Endodermal cell (in vitro differentiated cells): ENCODE measurements around the gene BTD. TPM values are rescaled to one million over a fixed set of nuclear protein-coding genes. Genes with fewer than 3 reads are reported as not detected.

ENCODE experiments used
- DNase-seq: peaks from one replicate; pipeline ENCODE4 v3.0.0-alpha.2; 2017
- H3K27ac ChIP-seq: 2 replicates; pipeline ENCODE4 v1.5.1; 2013; ENCODE audit warnings: mild to moderate bottlenecking, low read depth, low read length, moderate library complexity
- H3K27me3 ChIP-seq: 2 replicates; pipeline ENCODE4 v1.6.1; 2013; ENCODE audit warnings: mild to moderate bottlenecking, low read length, moderate library complexity; ENCODE audit not compliant: insufficient read depth, control insufficient read depth, poor library complexity, severe bottlenecking
- H3K36me3 ChIP-seq: 2 replicates; pipeline ENCODE4 v1.7.0; 2013; ENCODE audit warnings: mild to moderate bottlenecking, low read length, moderate library complexity; ENCODE audit not compliant: control insufficient read depth, insufficient read depth
- H3K4me1 ChIP-seq: one replicate; pipeline ENCODE4 v1.7.0; 2013; ENCODE audit warnings: low read length; ENCODE audit not compliant: control insufficient read depth, insufficient read depth
- H3K4me3 ChIP-seq: 2 replicates; pipeline ENCODE4 v1.5.1; 2013; ENCODE audit warnings: mild to moderate bottlenecking, low read length, moderate library complexity
- H3K9ac ChIP-seq: 2 replicates; pipeline ENCODE4 v1.6.1; 2013; ENCODE audit warnings: mild to moderate bottlenecking, low read length, moderate library complexity; ENCODE audit not compliant: poor library complexity, severe bottlenecking; ENCODE audit errors: extremely low read depth
- H3K9me3 ChIP-seq: 2 replicates; pipeline ENCODE4 v1.6.1; 2013; ENCODE audit warnings: mild to moderate bottlenecking, low read length, moderate library complexity; ENCODE audit not compliant: control insufficient read depth
- H3K27ac Mint-ChIP-seq: 2 replicates; pipeline ENCODE4 v1.8.0; 2020; ENCODE audit warnings: mixed read lengths
- H3K27me3 Mint-ChIP-seq: 2 replicates; pipeline ENCODE4 v1.8.0; 2021; ENCODE audit warnings: mild to moderate bottlenecking, mixed read lengths; ENCODE audit not compliant: insufficient read depth
- H3K36me3 Mint-ChIP-seq: 2 replicates; pipeline ENCODE4 v1.8.0; 2020; ENCODE audit warnings: low read depth, mixed read lengths
- H3K4me1 Mint-ChIP-seq: 2 replicates; pipeline ENCODE4 v1.8.0; 2020; ENCODE audit warnings: mixed read lengths
- H3K4me3 Mint-ChIP-seq: 2 replicates; pipeline ENCODE4 v1.8.0; 2020; ENCODE audit warnings: mild to moderate bottlenecking, moderate library complexity, mixed read lengths
- H3K9me3 Mint-ChIP-seq: 2 replicates; pipeline ENCODE4 v1.8.0; 2020; ENCODE audit warnings: mild to moderate bottlenecking, mixed read lengths
- WGBS, 2 experiments: methylation state at CpG; one replicate each; pipeline versions ENCODE4 v1.1.5 to v1.1.7; 2013; ENCODE audit warnings: missing lambda C conversion rate in 2 of 2, mixed read lengths in 1 of 2; ENCODE audit not compliant: insufficient coverage in 1 of 2, insufficient read length in 1 of 2; 5-methylcytosine and 5-hydroxymethylcytosine counted together
- total RNA-seq, 2 donors: library from RNA; stranded (reverse); fragmentation: NEBNext Ultra II Directional in 1 of 2; extraction: Animal tissue kit (Norgen Biotek cat#: 25700) in 1 of 2; gene quantifications; 2 replicates in 1 of 2; 3 replicates in 1 of 2; pipeline ENCODE4 v1.2.1, GENCODE V29; 2021
- TF ChIP-seq, protein P1 (sequence below): fragments of 200-600 bp; sonication (generic); conservative IDR thresholded peaks from 2 replicates; pipeline ENCODE4 v1.5.0; 2021; ENCODE audit warnings: antibody characterized with exemption, mild to moderate bottlenecking

The BTD gene
- total RNA-seq, 2 donors from 2014 or later, result 25.7 to 27.8 TPM

DNA sequence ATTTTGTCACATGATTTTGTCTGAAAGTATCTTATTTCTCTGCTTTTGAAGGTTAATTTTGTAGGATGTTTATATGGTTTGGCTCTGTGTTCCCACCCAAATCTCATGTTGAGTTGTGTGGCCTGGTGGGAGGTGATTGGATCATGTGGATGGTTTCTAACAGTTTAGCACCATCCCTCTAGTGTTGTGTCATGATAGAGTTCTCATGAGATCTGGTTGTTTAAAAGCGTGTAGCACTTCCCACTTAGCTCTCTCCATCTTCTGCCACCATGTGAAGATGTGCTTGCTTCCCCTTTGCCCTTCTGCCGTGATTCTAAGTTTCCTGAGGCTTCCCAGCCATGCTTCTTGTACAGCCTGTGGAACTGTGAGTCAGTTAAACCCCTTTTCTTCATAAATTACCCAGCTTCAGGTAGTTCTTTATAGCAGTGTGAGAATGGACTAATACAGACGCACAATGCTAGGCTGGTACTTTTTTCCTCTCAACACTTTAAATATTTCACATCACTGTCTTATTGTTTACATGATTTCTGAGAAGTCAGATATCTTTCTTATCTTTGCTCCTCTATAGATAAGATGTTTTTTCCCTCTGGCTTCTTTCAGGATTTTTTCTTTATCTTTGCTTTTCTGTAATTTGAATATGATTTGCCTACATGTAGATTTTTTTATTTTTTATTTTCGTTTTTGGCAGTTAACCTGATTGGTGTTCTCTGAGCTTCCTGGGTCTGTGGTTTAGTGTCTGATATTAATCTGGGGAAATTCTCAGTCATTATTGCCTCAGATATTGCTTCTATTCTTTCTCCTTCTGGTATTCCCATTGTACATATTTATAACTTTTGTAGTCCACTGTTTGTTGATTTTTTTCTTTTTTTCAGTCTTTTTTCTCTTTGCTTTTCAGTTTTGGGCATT is 22.2 kb downstream of the BTD start:
- 80 to 93% methylated on average over 2 to 4 of the region's 4 CpGs for whole genome bisulfite sequencing, 2 experiments
- no peak overlapping the region for H3K27ac Mint-ChIP-seq
- no peak overlapping the region for H3K27ac ChIP-seq

DNA sequence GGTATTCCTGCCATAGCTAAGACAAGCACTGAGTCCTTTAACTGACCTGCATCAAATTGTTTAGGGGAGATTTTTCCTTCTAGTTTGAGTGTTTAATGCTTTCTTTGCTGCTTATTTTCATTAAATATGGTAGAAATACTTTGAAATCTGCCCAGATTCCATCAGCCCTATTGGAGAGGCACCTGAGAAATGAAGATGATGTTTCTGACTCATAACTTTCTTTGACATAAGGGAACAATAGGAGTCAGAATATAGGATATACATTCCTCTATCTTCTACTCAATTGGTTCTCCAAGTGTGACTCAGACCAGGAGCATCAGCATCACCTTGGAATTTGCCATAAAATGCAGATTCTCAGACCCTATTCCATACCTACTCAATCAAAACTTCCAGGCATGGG is 27.4 kb downstream of the BTD start:
- H3K4me3 Mint-ChIP-seq, result no peak overlapping the region
- TF ChIP-seq, protein P1, sequence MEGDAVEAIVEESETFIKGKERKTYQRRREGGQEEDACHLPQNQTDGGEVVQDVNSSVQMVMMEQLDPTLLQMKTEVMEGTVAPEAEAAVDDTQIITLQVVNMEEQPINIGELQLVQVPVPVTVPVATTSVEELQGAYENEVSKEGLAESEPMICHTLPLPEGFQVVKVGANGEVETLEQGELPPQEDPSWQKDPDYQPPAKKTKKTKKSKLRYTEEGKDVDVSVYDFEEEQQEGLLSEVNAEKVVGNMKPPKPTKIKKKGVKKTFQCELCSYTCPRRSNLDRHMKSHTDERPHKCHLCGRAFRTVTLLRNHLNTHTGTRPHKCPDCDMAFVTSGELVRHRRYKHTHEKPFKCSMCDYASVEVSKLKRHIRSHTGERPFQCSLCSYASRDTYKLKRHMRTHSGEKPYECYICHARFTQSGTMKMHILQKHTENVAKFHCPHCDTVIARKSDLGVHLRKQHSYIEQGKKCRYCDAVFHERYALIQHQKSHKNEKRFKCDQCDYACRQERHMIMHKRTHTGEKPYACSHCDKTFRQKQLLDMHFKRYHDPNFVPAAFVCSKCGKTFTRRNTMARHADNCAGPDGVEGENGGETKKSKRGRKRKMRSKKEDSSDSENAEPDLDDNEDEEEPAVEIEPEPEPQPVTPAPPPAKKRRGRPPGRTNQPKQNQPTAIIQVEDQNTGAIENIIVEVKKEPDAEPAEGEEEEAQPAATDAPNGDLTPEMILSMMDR, result no peak
- Histone ChIP-seq H3K27me3 (no peaks in the 10 kb centered on the region), H3K36me3 (no peaks in the 10 kb centered on the region), H3K4me1 (no peaks in the 10 kb centered on the region), H3K9ac (no peak overlapping the region), H3K27ac (no peak overlapping the region), H3K4me3 (no peak overlapping the region), H3K9me3 (peaks cover 7% of the 10 kb centered on the region)
- peaks cover 30% of the 10 kb centered on the region for H3K4me1 Mint-ChIP-seq
- DNase-seq, result no peak
- H3K36me3 Mint-ChIP-seq, result peaks cover 3% of the 10 kb centered on the region
- H3K27ac Mint-ChIP-seq, result no peak overlapping the region
- no peaks in the 10 kb centered on the region for H3K9me3 Mint-ChIP-seq
- H3K27me3 Mint-ChIP-seq, result no peaks in the 10 kb centered on the region

More for the DNA sequence above, 22.2 kb downstream of the BTD start:
- Histone ChIP-seq H3K4me3 (peak overlapping the region; percentile 38), H3K27me3 (no peaks in the 10 kb centered on the region), H3K9ac (no peak overlapping the region), H3K36me3 (peaks cover 4% of the 10 kb centered on the region), H3K4me1 (no peaks in the 10 kb centered on the region), H3K9me3 (peaks cover 51% of the 10 kb centered on the region)
- Mint-ChIP-seq H3K27me3 (no peaks in the 10 kb centered on the region), H3K9me3 (peaks cover 44% of the 10 kb centered on the region), H3K4me1 (peaks cover 3% of the 10 kb centered on the region), H3K4me3 (no peak overlapping the region), H3K36me3 (peaks cover 39% of the 10 kb centered on the region)
- DNase-seq, result no peak
- TF ChIP-seq, protein P1, result no peak

DNA sequence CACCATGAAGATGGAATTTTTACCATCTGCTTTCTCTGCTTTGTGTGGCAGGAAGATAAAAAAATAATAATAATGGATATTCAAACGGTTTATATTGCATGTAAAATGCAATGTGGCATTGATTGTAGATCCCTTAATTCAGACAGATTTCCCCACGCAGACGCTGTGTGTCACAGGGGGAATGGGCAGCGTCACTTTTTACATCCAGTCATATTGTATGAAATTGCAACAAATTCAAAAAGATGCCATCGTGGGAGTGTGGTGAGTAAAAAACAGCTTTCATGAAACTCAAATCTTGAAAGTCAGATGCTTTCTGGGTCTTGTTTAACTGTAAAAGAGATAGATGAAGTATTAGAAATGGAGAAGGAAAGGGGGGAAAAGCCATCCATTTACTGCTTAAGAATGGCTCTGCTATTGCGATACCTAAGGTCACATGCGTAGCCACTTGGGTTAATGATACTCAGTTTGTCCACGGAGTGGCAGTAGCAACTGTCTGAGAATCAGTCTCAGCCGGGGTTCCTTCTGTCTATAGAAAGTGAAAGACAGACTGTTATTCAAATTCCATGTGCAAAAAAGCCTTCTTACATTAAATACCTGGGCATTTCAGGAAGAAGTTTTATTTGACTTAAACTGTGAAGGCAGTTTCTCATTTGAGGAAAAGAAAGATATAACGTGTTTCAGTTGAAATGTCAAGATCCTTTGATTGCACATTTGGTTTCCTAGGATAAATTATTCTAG is 28.5 kb downstream of the BTD start:
- H3K4me3 ChIP-seq, result no peak overlapping the region
- TF ChIP-seq, protein P1, result peak; percentile 80
- Mint-ChIP-seq H3K4me3 (no peak overlapping the region), H3K27me3 (no peaks in the 10 kb centered on the region), H3K9me3 (no peaks in the 10 kb centered on the region), H3K27ac (no peak overlapping the region), H3K36me3 (peaks cover 3% of the 10 kb centered on the region), H3K4me1 (peaks cover 34% of the 10 kb centered on the region)
- peak; percentile 73 for DNase-seq
- no peak overlapping the region for H3K27ac ChIP-seq
- H3K9ac ChIP-seq, result no peak overlapping the region
- H3K4me1 ChIP-seq, result no peaks in the 10 kb centered on the region
- H3K9me3 ChIP-seq, result no peaks in the 10 kb centered on the region
- WGBS, 2 experiments, result 51 to 67% methylated on average over 7 to 10 of the region's 10 CpGs
- H3K36me3 ChIP-seq, result no peaks in the 10 kb centered on the region
- no peaks in the 10 kb centered on the region for H3K27me3 ChIP-seq
